Activated CD4-positive, alpha-beta T cell treated with anti-CD3 and anti-CD28 coated beads for 1 hour (primary cell): Measurements from ENCODE around the gene ST3GAL3.

Experiments
- DNase-seq: peaks from one replicate; pipeline ENCODE4 v3.0.0-alpha.2; 2020

The ST3GAL3 gene

DNA sequence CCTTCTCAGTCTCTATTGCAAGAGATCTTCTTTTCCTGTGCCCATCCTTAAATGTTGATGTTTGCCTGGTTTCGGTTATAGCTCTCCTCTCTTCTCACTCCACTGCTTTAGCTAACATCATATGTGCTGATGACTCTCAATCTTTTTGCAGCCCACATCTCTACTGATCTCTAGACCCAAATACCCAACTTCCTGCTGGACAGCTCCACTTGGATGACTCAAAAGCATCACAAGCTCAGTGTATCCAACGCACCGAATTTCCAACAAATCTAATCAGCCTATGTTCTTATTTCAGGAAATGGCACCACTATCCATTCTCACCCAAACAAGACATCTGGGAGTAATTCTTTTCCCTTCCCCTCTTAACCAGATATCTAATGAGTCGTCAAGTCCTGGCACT is 147.1 kb downstream of the ST3GAL3 start:
- no peak for DNase-seq

DNA sequence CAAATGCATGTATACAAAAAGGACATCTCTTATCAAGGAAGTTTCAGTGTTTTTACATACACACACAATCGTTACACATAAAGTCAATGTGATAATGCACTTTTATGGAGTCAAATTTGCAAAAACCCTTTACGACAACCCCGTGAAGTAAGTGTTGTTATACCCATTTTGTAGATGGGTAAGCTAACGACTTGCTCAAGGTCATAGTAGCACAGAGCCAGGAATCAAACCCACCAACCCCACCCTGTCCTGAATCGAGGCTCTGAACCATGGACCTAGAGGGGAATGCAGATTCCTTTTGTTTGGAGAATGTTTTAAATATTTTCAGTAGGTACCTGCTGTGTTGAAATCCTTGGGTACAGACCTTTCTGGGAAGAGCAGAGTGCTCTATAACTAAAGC is 148.9 kb downstream of the ST3GAL3 start:
- no peak for DNase-seq

DNA sequence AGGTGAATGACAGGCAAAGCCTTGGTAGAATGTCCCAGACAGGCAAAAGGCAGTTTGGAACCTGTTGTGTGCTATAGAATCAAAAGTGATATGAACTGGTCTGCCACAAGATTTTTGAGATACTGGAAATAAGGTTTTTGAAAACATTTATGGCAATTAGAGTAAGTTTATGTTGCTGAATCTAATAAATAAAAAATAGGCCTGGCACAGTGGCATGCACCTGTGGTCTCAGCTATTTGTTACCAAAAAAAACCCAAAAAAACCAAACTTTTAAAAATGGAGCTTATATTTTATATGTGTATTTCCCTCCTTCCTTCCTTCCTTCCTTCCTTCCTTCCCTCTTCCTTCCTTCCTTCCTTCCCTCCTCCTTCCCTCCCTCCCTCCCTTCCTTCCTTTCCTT is 149.8 kb downstream of the ST3GAL3 start:
- no peak for DNase-seq

DNA sequence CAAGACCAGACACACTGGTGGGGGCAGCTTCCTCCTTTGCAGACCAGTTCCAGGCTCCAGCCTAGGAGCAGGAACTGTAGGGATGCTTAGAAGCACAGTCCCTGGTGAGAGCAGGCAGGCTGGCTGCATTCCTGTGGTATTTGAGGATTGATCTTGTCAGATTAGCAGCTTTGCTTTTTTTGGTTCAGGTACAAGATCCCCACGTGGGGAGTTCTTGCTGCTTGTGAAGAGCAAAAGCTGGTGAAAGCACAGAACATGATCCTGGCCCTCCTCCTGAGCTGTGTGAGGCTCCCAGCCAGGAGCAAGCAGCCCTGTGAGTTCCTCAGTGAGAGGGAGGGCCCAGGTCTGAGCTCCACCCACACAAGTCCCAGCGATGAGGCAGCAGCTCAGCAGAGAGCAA is 151.0 kb downstream of the ST3GAL3 start:
- no peak for DNase-seq

DNA sequence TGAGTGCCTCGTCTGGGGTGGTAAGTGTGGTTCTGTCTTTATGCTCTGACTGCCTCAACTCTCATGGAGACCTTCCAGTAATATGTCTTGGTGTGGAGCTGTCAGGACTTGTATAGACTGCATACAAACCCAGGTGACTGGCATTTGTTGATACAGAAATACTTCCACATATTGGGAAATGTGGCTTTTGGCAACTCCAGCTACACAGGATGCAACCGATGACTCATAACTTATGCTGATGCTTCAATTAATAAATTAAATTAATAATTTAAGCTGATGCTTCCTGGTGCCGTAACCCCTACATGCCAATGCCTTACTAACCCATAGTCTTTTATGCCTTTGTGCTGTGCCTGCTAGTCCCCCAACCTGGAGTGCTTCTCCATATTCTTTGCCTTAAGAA is 154.0 kb downstream of the ST3GAL3 start:
- no peak for DNase-seq

DNA sequence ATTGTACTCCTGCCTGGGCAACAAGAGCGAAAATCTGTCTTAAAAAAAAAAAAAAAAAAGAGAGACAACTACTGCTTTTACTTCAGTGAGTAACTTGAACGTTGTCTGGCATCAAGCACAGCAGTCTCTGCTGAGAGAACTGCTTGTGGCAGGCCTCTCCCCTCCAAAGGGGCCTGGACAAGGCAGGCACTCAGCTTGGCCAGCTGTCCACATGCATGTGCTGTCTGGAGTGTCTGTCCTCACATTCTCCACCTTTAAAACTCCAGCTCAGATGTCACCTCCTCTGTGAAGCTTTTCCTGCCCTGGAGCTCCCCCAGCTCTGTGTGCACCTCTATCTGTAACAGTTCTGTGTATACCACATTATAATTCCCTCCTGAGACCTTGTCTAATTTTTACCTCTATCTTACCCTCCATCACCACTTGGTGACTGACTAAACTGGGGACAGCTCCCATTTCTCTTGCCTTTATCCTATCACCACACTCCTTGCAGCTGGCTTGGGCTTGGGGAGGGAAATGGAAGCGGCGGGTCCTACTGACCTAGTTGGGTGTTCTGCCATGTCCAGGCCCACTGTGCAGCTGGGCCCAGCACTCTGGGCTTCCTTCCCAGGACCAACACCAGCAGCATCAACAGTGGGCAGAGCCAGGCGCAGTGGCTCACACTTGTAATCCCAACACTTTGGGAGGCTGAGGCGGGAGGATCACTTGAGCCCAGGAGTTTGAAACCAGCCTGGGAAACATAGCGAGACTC is 154.8 kb downstream of the ST3GAL3 start:
- no peak for DNase-seq

DNA sequence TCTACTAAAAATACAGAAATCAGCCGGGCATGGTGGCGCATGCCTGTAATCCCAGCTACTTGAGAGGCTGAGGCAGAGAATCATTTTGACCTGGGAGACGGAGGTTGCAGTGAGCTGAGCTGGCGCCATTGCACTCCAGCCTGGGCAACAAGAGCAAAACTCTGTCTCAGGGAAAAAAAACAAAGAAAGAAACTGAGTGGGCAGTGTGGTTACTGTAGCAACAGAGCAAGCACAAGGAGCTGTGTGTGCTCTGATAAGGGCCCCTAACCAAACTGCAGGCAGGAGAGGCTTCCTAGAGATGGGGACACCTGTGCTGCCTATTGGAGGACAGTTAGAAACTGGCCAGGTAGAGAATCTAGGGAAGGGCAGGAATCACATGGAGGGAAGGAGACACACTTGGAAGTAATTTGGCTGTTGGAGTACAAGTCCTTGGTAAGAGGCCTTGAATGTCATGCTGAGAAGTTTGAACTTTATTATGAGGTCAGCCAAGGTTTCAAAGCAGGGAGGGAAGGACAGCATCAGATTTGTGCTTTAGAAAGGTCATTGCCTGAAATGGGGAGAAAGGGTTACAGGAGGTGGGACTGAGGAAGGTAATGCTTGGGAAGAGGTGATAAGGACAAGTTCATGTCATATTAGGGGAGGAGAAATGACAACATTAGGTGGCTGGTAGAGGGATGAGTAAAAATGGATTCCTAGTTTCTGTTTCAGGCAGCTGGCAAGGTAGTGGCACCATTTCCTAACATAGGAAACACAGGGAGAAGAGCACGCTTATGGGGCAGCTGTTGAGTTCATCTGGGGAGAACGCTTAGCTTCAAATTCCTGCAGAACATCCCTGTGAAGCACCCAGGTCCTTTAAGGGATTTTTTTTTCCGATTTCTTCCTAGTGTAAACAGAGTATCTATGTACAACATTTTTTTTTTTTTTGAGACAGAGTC is 157.0 kb downstream of the ST3GAL3 start:
- no peak for DNase-seq

DNA sequence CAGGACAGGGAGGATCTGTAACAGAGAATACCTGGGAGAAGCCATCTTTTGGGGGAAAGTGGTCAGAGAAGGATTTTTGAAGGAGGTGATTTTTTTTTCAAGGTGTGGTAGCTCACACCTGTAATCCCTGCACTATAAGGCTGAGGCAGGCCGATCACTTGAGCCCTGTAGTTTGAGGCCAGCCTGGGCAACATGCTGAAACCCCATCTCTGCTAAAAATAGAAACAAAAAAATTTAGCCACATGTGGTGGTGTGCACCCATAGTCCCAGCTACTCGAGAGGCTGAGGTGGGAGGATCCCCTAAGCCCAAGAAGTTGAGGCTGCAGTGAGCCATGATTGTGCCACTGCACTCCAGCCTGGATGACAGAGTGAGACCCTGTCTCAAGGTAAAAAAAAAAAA is 158.9 kb downstream of the ST3GAL3 start:
- DNase-seq = no peak

DNA sequence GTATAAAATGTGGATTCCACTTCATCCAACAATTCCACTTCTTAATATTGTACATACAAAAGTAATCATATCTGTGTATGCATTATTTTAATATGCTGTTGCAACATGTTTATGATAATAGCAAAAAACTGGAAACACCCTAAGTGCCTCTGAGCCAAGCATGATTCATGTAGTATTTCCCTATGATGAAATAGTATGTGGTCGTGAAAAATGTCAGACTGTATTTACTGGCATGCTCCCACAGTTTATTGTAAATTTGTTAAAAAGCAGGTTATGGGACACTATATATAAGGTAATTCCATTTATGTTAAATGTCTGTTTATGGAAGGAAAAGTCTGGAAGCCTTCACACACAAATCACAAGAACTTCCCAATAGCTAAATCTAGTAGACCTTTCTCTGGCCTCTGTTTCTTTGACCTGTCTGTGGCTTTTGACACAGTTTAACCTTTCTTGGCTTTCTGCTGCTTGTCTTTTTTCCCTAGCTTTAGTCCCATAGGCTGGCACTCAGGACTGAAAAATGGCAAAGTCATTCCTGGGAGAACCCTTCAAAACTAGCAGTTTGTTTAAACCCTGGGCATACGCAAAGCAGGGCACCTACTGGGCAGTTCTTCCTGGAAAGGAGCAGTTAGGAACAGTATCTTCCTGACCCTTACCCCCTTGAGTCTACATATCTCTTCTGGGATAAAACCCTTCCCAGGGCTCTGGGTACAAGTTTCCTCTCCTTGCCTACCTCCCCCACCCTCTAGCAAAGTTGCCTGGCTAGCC is 160.8 kb downstream of the ST3GAL3 start:
- no peak for DNase-seq

DNA sequence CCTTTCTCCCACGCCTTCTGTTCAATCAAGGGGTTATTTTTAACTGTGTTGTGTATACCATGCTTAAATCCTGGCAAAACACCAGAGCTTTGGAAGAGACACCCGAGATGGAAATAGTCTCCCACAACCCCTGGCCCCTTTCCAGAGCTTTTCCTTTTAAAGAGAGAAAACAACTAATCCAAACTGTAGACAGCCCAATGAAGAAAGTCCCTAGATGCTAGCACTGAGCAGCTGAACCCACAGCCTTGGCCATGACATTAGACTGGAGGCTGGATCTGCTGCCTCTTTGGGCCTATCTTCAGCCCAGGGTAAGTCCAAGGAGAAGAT is 161.4 kb downstream of the ST3GAL3 start:
- DNase-seq = no peak

DNA sequence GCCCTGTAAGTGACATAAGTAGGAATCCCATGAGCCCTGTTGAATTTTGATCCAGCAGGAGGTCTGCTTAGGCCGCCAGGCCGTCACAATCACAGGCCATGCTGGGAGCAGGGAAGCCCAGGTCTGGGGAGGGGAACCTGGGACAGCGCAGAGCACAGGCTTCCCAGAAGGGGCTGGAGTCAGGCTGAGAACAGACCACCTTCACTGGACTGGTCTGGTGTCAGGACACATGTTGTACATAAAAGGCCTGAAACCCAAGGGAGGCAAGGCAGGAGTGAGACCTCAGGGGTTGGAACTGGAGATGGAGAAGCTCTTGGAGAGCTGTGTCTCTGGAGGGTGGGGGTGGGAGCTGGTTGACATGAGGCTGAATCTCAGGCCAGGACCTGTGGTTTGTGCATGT is 163.0 kb downstream of the ST3GAL3 start:
- DNase-seq = no peak

DNA sequence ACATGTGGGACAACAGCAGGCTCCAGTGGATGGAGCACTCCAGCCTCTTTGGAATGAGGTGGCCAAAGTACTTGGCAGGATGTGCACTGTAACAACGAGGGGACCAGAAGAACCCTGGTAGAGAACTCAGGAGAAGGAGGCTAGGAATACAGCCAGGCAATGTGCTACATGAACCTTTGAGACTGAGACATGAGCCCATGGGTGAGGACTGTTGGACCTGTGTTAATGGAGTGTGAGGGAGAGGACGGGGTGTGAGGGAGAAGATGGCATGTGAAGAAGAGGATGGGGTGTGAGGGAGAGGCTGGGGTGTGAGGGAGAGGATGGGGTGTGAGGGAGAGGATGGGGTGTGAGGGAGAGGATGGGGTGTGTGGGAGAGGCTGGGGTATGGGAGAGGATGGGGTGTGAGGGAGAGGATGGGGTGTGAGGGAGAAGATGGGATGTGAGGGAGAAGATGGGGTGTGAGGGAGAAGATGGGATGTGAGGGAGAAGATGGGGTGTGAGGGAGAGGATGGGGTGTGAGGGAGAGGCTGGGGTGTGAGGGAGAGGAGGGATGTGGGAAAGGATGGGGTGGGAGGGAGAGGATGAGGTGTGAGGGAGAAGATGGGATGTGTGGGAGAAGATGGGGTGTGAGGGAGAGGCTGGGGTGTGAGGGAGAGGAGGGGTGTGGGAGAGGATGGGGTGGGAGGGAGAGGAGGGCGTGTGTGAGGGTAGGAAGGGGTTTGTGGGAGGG is 164.0 kb downstream of the ST3GAL3 start:
- DNase-seq = no peak

DNA sequence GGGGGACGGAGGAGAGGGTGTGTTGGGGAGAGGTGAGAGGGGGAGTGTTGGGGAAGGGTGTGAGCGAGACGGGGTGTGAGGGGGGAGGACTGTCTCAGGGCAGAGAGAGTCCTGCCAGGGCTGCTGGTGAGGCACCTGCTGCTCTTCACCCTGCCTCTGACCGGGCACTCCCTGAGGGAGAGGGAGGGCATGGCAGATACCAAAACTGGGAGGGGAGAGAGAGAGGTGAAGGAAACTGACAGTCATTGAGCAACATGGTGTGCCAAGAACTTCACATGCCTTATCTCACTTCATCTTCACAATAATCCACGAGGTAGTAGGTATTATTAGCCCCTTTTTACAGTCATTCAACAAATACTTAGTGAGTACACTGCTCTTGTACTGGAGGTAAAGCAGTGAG is 164.9 kb downstream of the ST3GAL3 start:
- DNase-seq = no peak

DNA sequence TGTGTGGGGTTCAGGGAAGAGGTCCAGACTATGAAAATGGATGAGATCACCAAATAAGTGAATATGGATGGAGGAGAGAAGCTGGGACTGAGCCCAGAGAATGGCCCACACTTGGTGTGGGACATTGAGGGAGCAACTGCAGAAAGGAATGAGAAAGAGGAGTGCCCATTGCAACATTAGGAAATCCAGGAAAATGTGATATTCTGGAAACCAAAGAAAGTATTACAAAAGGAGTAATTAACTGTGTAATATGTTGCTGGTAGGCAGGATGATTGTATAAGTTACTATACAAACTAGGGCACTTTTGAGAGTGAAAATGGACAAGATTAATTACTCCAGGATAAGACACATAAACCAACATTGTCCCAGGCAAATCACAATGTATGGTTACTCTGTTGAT is 166.5 kb downstream of the ST3GAL3 start:
- no peak for DNase-seq

DNA sequence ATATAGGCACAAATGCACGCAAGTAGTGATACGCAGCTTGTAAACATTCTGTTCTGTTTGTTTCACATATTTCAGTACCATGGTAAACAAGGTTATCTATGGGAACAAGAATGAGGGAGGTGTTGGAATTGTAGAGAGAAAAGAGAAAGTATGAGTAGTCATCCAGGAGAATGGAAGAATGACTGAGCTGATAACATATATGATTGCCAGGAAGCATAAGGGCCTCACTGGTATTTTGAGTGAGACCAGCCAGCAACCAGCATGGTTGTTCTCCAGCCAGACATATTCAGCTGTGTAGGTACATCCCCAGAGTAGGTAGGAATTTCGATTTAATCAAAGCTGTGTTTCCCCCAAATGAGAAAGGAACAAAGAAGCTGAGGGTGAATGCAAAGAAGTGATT is 167.4 kb downstream of the ST3GAL3 start:
- no peak for DNase-seq

DNA sequence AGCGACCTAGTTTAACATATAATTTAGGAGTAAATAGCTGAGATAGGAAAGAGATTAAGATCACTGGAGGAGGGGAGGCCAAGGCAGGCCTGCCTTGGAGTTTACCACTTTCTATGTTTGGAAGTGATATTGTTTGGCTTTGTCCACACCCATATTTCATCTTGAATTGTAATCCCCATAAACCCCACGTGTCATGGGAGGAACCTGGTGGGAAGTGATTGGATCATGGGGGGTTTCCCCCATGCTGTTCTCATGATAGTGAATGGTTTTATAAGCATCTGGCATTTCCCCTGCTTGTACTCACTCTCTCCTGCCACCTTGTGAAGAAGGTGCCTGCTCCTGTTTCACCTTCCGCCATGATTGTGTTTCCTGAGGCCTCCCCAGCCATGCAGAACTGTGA is 168.0 kb downstream of the ST3GAL3 start:
- no peak for DNase-seq

DNA sequence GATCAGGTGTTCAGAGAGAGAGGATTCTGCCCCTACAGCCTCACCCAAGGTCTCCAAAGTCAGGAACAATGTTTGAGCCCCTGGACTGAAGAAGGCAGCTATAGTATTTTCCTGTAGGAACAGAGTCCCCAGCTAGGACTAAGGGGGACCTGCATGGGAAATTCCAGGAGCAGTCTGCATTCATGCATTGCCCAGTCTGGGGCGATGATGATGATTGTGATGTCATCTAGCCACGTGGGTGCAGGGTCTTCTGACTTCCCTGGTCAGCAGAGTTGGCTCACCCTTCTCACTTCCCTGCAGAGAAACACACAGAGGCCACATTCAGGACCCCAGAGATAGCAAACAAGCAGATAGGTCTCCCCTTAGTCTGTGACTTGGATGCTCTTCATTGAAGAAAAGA is 169.8 kb downstream of the ST3GAL3 start:
- DNase-seq = no peak

DNA sequence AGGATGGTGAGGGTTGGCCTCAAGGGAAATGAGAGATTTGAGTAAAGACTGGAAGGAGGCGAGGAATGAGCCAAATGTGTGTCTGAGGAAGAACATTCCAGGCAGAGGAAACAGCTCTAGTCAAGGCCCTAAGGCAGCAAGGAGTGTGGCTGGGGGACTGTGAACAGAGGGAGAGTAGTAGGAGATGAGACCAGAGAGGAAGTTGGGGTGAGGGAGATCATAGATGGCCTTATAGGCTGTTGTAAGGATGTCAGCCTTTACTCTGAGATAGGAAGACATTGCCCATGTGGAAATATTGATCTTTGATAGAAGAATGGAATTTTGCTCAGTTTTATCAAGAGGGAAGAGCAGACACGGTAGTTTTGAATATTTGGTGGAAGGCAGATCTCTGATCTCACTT is 171.1 kb downstream of the ST3GAL3 start:
- DNase-seq = no peak

DNA sequence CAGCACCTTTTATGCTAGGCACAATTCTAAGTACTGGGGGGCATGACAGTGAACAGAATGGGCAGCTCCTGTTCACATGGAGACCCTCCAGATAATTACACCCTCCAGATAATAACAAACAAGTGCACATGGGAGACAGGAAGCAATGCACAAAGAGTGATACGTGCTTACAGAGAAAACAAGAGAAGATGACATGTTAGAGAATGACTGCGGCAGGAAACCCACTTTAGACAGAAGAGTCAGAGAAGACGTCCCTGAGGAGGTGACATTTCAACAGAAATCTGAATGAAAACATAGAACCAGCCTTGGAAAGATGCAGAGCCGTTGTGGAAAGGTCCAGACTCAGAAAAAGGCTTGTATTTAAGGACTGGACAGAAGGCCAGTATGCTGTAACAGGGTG is 171.5 kb downstream of the ST3GAL3 start:
- DNase-seq = no peak

DNA sequence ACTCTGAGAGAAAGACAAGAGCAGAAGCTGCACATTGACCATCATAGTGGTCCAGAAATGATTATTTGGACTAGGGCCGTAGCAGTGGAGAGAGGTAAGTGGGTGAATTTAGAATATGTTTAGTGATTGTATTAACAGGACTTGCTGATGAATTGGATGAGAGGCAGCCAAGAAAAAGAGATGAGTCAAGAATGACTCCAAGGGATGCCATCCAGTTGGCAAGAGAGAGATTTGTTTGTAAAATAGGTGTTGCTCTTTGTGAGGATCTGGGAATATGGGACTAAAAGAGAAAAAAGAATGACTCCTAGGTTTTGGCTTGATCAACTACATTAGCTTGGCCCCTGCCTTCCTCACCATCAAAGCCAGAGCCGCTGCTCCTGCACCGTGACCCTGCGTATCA is 172.1 kb downstream of the ST3GAL3 start:
- DNase-seq = no peak

DNA sequence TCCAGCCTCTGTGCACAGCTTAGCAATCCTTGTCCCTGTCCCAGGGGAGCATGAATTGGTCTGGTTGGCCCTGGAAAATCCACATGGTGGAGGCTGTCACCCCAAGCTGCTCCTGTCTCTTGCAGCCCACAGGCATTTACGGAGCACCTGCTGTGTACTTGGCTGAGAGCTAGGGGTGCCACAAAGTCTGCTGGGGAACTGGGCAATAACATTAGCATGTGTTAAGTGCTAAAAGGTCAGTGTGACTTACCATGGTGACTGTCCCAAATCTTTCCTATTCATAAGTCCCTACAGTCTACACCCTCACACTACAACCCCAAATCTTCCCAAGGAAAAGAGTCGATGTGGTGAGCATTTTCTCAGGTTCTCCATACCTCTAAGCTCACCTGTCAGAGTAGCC is 172.7 kb downstream of the ST3GAL3 start:
- no peak for DNase-seq

DNA sequence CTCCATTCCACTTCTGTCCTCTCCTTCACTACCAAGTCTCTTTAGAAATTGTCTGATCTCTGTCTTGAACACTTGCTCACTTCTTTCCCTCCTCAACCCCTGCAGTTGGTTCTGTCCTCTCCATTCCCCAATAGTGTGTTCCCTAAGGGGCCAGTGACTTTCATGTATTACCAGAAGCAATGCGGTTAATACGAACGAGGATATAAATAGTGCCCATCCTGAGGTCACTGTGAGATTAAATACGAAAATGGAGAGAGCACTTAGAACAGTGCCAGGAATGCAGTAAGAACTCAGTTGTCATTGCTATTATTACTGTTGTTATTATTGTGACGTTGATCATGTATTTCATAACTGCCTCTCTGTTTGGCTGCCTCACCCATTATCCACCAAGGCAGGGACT is 173.3 kb downstream of the ST3GAL3 start:
- DNase-seq = no peak

DNA sequence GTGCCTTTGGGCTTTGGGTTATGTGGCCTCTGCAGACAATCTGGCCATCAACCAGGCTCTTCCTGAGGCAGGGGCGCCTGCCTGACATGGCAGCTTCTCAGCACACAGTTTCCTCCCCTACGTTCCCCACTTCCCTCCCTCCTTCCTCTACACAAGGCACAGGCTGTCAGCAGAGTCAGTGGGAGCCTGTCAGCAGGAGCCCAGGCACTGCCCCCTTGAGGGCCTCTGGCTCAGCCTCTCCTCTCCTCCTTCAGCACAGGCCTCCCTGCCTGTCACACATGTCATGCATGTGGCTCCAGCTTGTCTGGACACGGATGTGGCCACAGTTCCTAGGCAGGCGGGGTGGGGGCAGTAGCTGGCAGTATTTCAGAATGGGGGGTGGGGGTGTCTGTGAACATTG is 174.1 kb downstream of the ST3GAL3 start:
- no peak for DNase-seq
